ENCODE data around the gene KCP.

The KCP gene

DNA sequence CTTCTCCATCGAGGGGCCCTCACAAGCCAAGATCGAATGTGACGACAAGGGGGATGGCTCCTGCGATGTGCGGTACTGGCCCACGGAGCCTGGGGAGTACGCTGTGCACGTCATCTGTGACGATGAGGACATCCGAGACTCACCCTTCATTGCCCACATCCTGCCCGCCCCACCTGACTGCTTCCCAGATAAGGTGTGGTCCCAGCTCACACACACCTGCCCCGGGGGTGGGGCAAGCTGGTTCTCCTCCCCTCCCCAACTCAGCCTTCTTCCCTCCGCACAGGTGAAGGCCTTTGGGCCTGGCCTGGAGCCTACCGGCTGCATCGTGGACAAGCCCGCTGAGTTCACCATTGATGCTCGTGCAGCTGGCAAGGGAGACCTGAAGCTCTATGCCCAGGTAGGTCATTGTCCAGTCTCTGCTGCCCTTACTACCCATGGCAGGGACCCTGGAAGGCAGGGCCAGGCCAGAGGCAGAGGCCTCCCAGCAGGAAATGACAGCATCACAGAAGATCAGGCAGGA is 69.3 kb downstream of the KCP start:
- no peak overlapping the region for H3K4me3 ChIP-seq (ENCODE audit: low read length, poor library complexity, severe bottlenecking)
- no peaks in the 10 kb centered on the region for H3K79me2 ChIP-seq (ENCODE audit: insufficient read depth, low read length)
- H3F3A ChIP-seq (ENCODE audit: low read depth) = no peaks in the 10 kb centered on the region
- no peaks in the 10 kb centered on the region for H3K36me3 ChIP-seq (ENCODE audit: insufficient read depth, low read length)
- H2AFZ ChIP-seq (ENCODE audit: low read length) = no peak overlapping the region
- H4K20me1 ChIP-seq (ENCODE audit: insufficient read depth, low read length, poor library complexity, severe bottlenecking) = no peaks in the 10 kb centered on the region
- peak overlapping the region; percentile 49 for H3K9ac ChIP-seq (ENCODE audit: low read depth, low read length, poor library complexity, severe bottlenecking)
- H3K9me2 ChIP-seq (replicated peaks; ENCODE audit: low read depth, low read length) = no peaks in the 10 kb centered on the region
- peaks cover 7% of the 10 kb centered on the region for H3K4me1 ChIP-seq (ENCODE audit: insufficient read depth, low read length, poor library complexity, severe bottlenecking)
- H3K4me2 ChIP-seq (ENCODE audit: low read depth, low read length, poor library complexity, severe bottlenecking) = no peak overlapping the region
- TF ChIP-seq EZH2phosphoT487 (IDR thresholded peaks at IDR 0.05; ENCODE audit: borderline replicate concordance) = no peak
- TF ChIP-seq, protein P1, sequence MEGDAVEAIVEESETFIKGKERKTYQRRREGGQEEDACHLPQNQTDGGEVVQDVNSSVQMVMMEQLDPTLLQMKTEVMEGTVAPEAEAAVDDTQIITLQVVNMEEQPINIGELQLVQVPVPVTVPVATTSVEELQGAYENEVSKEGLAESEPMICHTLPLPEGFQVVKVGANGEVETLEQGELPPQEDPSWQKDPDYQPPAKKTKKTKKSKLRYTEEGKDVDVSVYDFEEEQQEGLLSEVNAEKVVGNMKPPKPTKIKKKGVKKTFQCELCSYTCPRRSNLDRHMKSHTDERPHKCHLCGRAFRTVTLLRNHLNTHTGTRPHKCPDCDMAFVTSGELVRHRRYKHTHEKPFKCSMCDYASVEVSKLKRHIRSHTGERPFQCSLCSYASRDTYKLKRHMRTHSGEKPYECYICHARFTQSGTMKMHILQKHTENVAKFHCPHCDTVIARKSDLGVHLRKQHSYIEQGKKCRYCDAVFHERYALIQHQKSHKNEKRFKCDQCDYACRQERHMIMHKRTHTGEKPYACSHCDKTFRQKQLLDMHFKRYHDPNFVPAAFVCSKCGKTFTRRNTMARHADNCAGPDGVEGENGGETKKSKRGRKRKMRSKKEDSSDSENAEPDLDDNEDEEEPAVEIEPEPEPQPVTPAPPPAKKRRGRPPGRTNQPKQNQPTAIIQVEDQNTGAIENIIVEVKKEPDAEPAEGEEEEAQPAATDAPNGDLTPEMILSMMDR (conservative IDR thresholded peaks at IDR 0.05; ENCODE audit: low read length) = no peak
- H3K27me3 ChIP-seq (ENCODE audit: insufficient read depth, low read length, poor library complexity, severe bottlenecking) = no peaks in the 10 kb centered on the region
- H3K9me3 ChIP-seq (ENCODE audit: insufficient read depth, low read depth, low read length) = no peaks in the 10 kb centered on the region

- TF ChIP-seq, protein P1 (conservative IDR thresholded peaks at IDR 0.05; ENCODE audit: low read length) = no peak
- no peak for TF ChIP-seq EZH2phosphoT487 (IDR thresholded peaks at IDR 0.05; ENCODE audit: borderline replicate concordance)
- no peaks in the 10 kb centered on the region for H3K9me3 ChIP-seq (ENCODE audit: insufficient read depth, low read depth, low read length)
- no peaks in the 10 kb centered on the region for H3K9me2 ChIP-seq (replicated peaks; ENCODE audit: low read depth, low read length)
- H3K4me3 ChIP-seq (ENCODE audit: low read length, poor library complexity, severe bottlenecking) = no peak overlapping the region
- H3K79me2 ChIP-seq (ENCODE audit: insufficient read depth, low read length) = no peaks in the 10 kb centered on the region
- H3K4me1 ChIP-seq (ENCODE audit: insufficient read depth, low read length, poor library complexity, severe bottlenecking) = peaks cover 7% of the 10 kb centered on the region
- H3K9ac ChIP-seq (ENCODE audit: low read depth, low read length, poor library complexity, severe bottlenecking) = no peak overlapping the region
- no peaks in the 10 kb centered on the region for H3K36me3 ChIP-seq (ENCODE audit: insufficient read depth, low read length)
- no peak overlapping the region for H2AFZ ChIP-seq (ENCODE audit: low read length)
- no peak overlapping the region for H3K4me2 ChIP-seq (ENCODE audit: low read depth, low read length, poor library complexity, severe bottlenecking)
- H3F3A ChIP-seq (ENCODE audit: low read depth) = no peaks in the 10 kb centered on the region
- no peaks in the 10 kb centered on the region for H4K20me1 ChIP-seq (ENCODE audit: insufficient read depth, low read length, poor library complexity, severe bottlenecking)
- H3K27me3 ChIP-seq (ENCODE audit: insufficient read depth, low read length, poor library complexity, severe bottlenecking) = no peaks in the 10 kb centered on the region
Observed at GRCh38 chr7:128840326-128841170, 70.0 kb downstream of the KCP start.

DNA sequence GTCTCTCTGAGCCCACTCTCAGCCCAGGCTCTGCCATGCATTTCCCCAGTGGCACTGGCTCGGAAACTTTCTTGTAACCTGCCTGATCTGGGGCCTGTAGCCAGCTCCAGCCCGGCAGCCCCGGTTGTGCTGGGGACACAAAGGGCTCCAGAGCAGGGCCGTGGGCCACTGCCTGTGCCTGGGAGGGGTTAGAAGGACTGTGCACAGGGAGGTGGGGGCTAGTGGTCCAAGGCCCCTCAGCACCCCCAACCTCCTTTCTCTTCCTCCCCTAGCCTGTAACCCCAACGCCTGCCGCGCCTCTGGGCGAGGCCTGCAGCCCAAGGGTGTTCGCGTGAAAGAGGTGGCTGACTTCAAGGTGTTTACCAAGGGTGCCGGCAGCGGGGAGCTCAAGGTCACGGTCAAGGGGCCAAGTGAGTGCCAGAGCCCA is 70.7 kb downstream of the KCP start:
- Histone ChIP-seq H3K4me3 (ENCODE audit: low read length, poor library complexity, severe bottlenecking) (no peak overlapping the region), H3K36me3 (ENCODE audit: insufficient read depth, low read length) (no peaks in the 10 kb centered on the region), H3K9me2 (replicated peaks; ENCODE audit: low read depth, low read length) (no peaks in the 10 kb centered on the region), H3K4me1 (ENCODE audit: insufficient read depth, low read length, poor library complexity, severe bottlenecking) (peaks cover 7% of the 10 kb centered on the region), H3K79me2 (ENCODE audit: insufficient read depth, low read length) (no peaks in the 10 kb centered on the region), H3K4me2 (ENCODE audit: low read depth, low read length, poor library complexity, severe bottlenecking) (no peak overlapping the region), H3K9ac (ENCODE audit: low read depth, low read length, poor library complexity, severe bottlenecking) (no peak overlapping the region), H4K20me1 (ENCODE audit: insufficient read depth, low read length, poor library complexity, severe bottlenecking) (no peaks in the 10 kb centered on the region), H3K27me3 (ENCODE audit: insufficient read depth, low read length, poor library complexity, severe bottlenecking) (no peaks in the 10 kb centered on the region), H3K9me3 (ENCODE audit: insufficient read depth, low read depth, low read length) (no peaks in the 10 kb centered on the region), H3F3A (ENCODE audit: low read depth) (no peaks in the 10 kb centered on the region), H2AFZ (ENCODE audit: low read length) (no peak overlapping the region)
- TF ChIP-seq, protein P1 (conservative IDR thresholded peaks at IDR 0.05; ENCODE audit: low read length) = no peak
- no peak for TF ChIP-seq EZH2phosphoT487 (IDR thresholded peaks at IDR 0.05; ENCODE audit: borderline replicate concordance)
